Ishikawa (cell line): ENCODE data around the gene OGFR.

Experiments used
- CEBPB ChIP-seq: IDR thresholded peaks from 2 replicates; pipeline ENCODE4 v1.6.1; 2012
- CREB1 ChIP-seq: IDR thresholded peaks from 2 replicates; pipeline ENCODE4 v1.6.1; 2012; ENCODE audit warnings: low read depth
- EGR1 ChIP-seq: IDR thresholded peaks from 2 replicates; pipeline ENCODE4 v1.6.1; 2012
- EP300 ChIP-seq: IDR thresholded peaks from 2 replicates; pipeline ENCODE4 v1.6.1; 2012; ENCODE audit warnings: borderline replicate concordance
- FOXM1 ChIP-seq: IDR thresholded peaks from 2 replicates; pipeline ENCODE4 v1.6.1; 2012; ENCODE audit warnings: low read depth, borderline replicate concordance
- MAX ChIP-seq: IDR thresholded peaks from 2 replicates; pipeline ENCODE4 v1.6.1; 2012
- NFIC ChIP-seq: IDR thresholded peaks from 2 replicates; pipeline ENCODE4 v1.6.1; 2012
- RAD21 ChIP-seq: IDR thresholded peaks from 2 replicates; pipeline ENCODE4 v1.6.1; 2012; ENCODE audit warnings: low read depth
- TAF1 ChIP-seq: IDR thresholded peaks from 2 replicates; pipeline ENCODE4 v1.6.1; 2012; ENCODE audit warnings: low read depth, mild to moderate bottlenecking
- TCF12 ChIP-seq: IDR thresholded peaks from 2 replicates; pipeline ENCODE4 v1.6.1; 2012; ENCODE audit warnings: low read depth
- TEAD4 ChIP-seq: IDR thresholded peaks from 2 replicates; pipeline ENCODE4 v1.6.1; 2012
- USF1 ChIP-seq: IDR thresholded peaks from 2 replicates; pipeline ENCODE4 v1.6.1; 2012
- YY1 ChIP-seq: IDR thresholded peaks from 2 replicates; pipeline ENCODE4 v1.6.1; 2012; ENCODE audit warnings: low read depth
- TF ChIP-seq, protein P1 (sequence below): IDR thresholded peaks from 2 replicates; pipeline ENCODE4 v1.6.1; 2012; ENCODE audit warnings: low read depth, mild to moderate bottlenecking

GRCh38 chr20:62786157-62786556 lies 18.5 kb upstream of the OGFR start:
- TF ChIP-seq EP300 (no peak), MAX (no peak), TCF12 (no peak), TAF1 (no peak), NFIC (no peak), YY1 (no peak), CREB1 (no peak), FOXM1 (no peak), CEBPB (no peak), EGR1 (no peak), TEAD4 (no peak), RAD21 (no peak), USF1 (no peak)
- TF ChIP-seq, protein P1, sequence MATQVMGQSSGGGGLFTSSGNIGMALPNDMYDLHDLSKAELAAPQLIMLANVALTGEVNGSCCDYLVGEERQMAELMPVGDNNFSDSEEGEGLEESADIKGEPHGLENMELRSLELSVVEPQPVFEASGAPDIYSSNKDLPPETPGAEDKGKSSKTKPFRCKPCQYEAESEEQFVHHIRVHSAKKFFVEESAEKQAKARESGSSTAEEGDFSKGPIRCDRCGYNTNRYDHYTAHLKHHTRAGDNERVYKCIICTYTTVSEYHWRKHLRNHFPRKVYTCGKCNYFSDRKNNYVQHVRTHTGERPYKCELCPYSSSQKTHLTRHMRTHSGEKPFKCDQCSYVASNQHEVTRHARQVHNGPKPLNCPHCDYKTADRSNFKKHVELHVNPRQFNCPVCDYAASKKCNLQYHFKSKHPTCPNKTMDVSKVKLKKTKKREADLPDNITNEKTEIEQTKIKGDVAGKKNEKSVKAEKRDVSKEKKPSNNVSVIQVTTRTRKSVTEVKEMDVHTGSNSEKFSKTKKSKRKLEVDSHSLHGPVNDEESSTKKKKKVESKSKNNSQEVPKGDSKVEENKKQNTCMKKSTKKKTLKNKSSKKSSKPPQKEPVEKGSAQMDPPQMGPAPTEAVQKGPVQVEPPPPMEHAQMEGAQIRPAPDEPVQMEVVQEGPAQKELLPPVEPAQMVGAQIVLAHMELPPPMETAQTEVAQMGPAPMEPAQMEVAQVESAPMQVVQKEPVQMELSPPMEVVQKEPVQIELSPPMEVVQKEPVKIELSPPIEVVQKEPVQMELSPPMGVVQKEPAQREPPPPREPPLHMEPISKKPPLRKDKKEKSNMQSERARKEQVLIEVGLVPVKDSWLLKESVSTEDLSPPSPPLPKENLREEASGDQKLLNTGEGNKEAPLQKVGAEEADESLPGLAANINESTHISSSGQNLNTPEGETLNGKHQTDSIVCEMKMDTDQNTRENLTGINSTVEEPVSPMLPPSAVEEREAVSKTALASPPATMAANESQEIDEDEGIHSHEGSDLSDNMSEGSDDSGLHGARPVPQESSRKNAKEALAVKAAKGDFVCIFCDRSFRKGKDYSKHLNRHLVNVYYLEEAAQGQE, result no peak
